ENCODE results near the gene GASK1A. TPM values are rescaled to one million over a fixed set of nuclear protein-coding genes. Genes with fewer than 3 reads are reported as not detected.

Gene GASK1A
- polyA plus RNA-seq, 1 experiment: 0.43 TPM

- Histone ChIP-seq H3K9me3 (ENCODE audit: control insufficient read depth, insufficient read depth, low read length) (peaks cover 9% of the 10 kb centered on the region; the same call in 1 of the 2 replicates), H3K4me3 (ENCODE audit: low read depth, low read length) (no peak overlapping the region), H3K27me3 (ENCODE audit: control insufficient read depth, insufficient read depth, low read length) (no peaks in the 10 kb centered on the region), H3K27ac (ENCODE audit: low read depth, low read length) (no peak overlapping the region)
- ChIA-PET CTCF (interaction anchor here (0.7 kb wide), 1 partner anchor 118 kb away, joined by 3 read pairs; no protein-coding TSS in a partner anchor), POLR2A (no interaction called here)
- no peak for TF ChIP-seq CTCF (IDR thresholded peaks at IDR 0.05; ENCODE audit: low read depth, low read length)
- no peak for DNase-seq (ENCODE audit: low read depth, low spot score)
These were observed 100.6 kb downstream of the GASK1A start for GRCh38 chr3:43079536-43080332.

GRCh38 chr3:43080726-43081568 lies 101.8 kb downstream of the GASK1A start:
- Histone ChIP-seq H3K9me3 (ENCODE audit: control insufficient read depth, insufficient read depth, low read length) (peaks cover 9% of the 10 kb centered on the region; the same call in 1 of the 2 replicates), H3K4me3 (ENCODE audit: low read depth, low read length) (no peak overlapping the region), H3K27ac (ENCODE audit: low read depth, low read length) (no peak overlapping the region), H3K27me3 (ENCODE audit: control insufficient read depth, insufficient read depth, low read length) (no peaks in the 10 kb centered on the region)
- no peak for DNase-seq (ENCODE audit: low read depth, low spot score)
- TF ChIP-seq CTCF (IDR thresholded peaks at IDR 0.05; ENCODE audit: low read depth, low read length): no peak
- ChIA-PET POLR2A (no interaction called here), CTCF (interaction anchor here (0.7 kb wide), 1 partner anchor 119 kb away, joined by 3 read pairs; no protein-coding TSS in a partner anchor)

DNA sequence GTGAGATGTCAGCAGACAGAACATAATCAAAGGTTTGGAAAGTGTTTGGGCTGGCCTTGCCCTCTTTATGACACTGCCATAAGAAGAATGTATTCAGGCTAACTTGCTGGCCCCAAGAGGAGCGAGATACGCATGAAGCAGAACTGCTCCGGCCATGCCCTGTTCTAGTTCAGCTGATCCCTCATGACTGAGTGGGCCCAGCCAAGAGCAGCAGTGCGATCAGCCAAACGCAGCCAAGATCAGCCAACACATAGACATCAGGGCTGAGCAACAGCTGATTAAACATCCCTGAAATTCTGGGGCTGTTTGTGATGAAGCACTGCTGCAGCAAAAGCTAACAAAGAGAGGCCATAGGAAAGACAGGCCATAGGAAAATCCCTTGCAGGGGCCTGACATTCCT lies 102.7 kb downstream of the GASK1A start:
- DNase-seq (ENCODE audit: low read depth, low spot score): no peak
- peaks cover 9% of the 10 kb centered on the region; the same call in 1 of the 2 replicates for H3K9me3 ChIP-seq (ENCODE audit: control insufficient read depth, insufficient read depth, low read length)
- H3K27me3 ChIP-seq (ENCODE audit: control insufficient read depth, insufficient read depth, low read length): no peaks in the 10 kb centered on the region
- H3K27ac ChIP-seq (ENCODE audit: low read depth, low read length): no peak overlapping the region
- ChIA-PET POLR2A (no interaction called here), CTCF (interaction anchor here (1.5 kb wide), 1 partner anchor 120 kb away, joined by 4 read pairs; no protein-coding TSS in a partner anchor)
- H3K4me3 ChIP-seq (ENCODE audit: low read depth, low read length): no peak overlapping the region
- TF ChIP-seq CTCF (IDR thresholded peaks at IDR 0.05; ENCODE audit: low read depth, low read length): no peak

DNA sequence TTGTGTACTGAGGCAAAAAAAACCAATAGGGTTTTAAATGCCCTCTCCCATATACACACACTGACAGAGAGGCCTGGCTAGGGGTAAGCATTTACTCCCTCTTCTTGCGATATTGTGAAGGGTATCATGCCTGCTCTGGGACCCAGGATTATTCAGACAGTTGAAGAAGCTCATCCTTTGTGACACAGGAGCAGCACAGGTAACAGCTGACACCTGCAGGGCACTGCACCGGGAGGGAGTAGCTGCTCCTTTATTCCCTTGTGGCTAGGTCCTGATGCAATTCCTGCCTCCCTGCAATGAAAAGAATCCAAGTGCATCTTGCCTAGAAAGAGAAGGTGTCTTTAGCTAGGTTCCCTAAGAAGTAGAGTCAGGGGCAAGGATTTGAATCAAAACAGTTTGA lies 103.3 kb downstream of the GASK1A start:
- no peak overlapping the region for H3K27ac ChIP-seq (ENCODE audit: low read depth, low read length)
- DNase-seq (ENCODE audit: low read depth, low spot score): no peak
- H3K27me3 ChIP-seq (ENCODE audit: control insufficient read depth, insufficient read depth, low read length): no peaks in the 10 kb centered on the region
- TF ChIP-seq CTCF (IDR thresholded peaks at IDR 0.05; ENCODE audit: low read depth, low read length): no peak
- ChIA-PET POLR2A (no interaction called here), CTCF (interaction anchor here (1.5 kb wide), 1 partner anchor 121 kb away, joined by 4 read pairs; no protein-coding TSS in a partner anchor)
- no peak overlapping the region for H3K4me3 ChIP-seq (ENCODE audit: low read depth, low read length)
- H3K9me3 ChIP-seq (ENCODE audit: control insufficient read depth, insufficient read depth, low read length): peaks cover 9% of the 10 kb centered on the region; the same call in 1 of the 2 replicates
